ENCODE data around the gene SORBS1. TPM values are rescaled to one million over a fixed set of nuclear protein-coding genes. Genes with fewer than 3 reads are reported as not detected.

The SORBS1 gene
- total RNA-seq, 1 donor from 2014 or later = 16.1 TPM

GRCh38 chr10:95421782-95422181, 139.4 kb downstream of the SORBS1 start:
- Mint-ChIP-seq H3K9me3 (no peaks in the 10 kb centered on the region), H3K36me3 (no peaks in the 10 kb centered on the region), H3K27me3 (ENCODE audit: insufficient read depth, low read depth) (peaks cover 4% of the 10 kb centered on the region), H3K4me1 (peaks cover 15% of the 10 kb centered on the region), H3K27ac (peak overlapping the region; percentile 59), H3K4me3 (no peak overlapping the region)
- H3K27me3 ChIP-seq = no peaks in the 10 kb centered on the region
- H3K4me2 ChIP-seq = no peak overlapping the region
- no peak overlapping the region for H3K4me3 ChIP-seq
- H3K27ac ChIP-seq = no peak overlapping the region
- no peak overlapping the region for H2AFZ ChIP-seq (replicated peaks)
- H3K36me3 ChIP-seq = no peaks in the 10 kb centered on the region
- no peaks in the 10 kb centered on the region for H3F3A ChIP-seq (ENCODE audit: low read depth)
- no peak for TF ChIP-seq CTCF (IDR thresholded peaks at IDR 0.05)
- no peak for TF ChIP-seq EZH2 (IDR thresholded peaks at IDR 0.05)
- no peak for TF ChIP-seq EZH2phosphoT487 (IDR thresholded peaks at IDR 0.05)
- no peaks in the 10 kb centered on the region for H4K20me1 ChIP-seq (ENCODE audit: low read depth)
- DNase-seq (ENCODE audit: low spot score) = no peak
- no peaks in the 10 kb centered on the region for H3K79me2 ChIP-seq (ENCODE audit: low read depth)
- no peak overlapping the region for H3K9ac ChIP-seq
- H3K4me1 ChIP-seq = no peaks in the 10 kb centered on the region
- H3K9me3 ChIP-seq (ENCODE audit: low read depth) = no peaks in the 10 kb centered on the region

- no peaks in the 10 kb centered on the region for H3K36me3 ChIP-seq
- H3K27me3 ChIP-seq = no peaks in the 10 kb centered on the region
- H3K9ac ChIP-seq = no peak overlapping the region
- H3K27ac ChIP-seq = no peak overlapping the region
- H3K27ac Mint-ChIP-seq = no peak overlapping the region
- no peak for TF ChIP-seq EZH2phosphoT487 (IDR thresholded peaks at IDR 0.05)
- no peak overlapping the region for H3K4me2 ChIP-seq
- H3K27me3 Mint-ChIP-seq (ENCODE audit: insufficient read depth, low read depth) = peaks cover 4% of the 10 kb centered on the region
- H3F3A ChIP-seq (ENCODE audit: low read depth) = no peaks in the 10 kb centered on the region
- H3K4me1 ChIP-seq = peaks cover 12% of the 10 kb centered on the region
- H3K4me3 Mint-ChIP-seq = no peak overlapping the region
- no peaks in the 10 kb centered on the region for H4K20me1 ChIP-seq (ENCODE audit: low read depth)
- H3K36me3 Mint-ChIP-seq = peaks cover 3% of the 10 kb centered on the region
- no peak overlapping the region for H3K4me3 ChIP-seq
- no peak overlapping the region for H2AFZ ChIP-seq (replicated peaks)
- peaks cover 29% of the 10 kb centered on the region for H3K4me1 Mint-ChIP-seq
- no peaks in the 10 kb centered on the region for H3K79me2 ChIP-seq (ENCODE audit: low read depth)
- H3K9me3 ChIP-seq (ENCODE audit: low read depth) = no peaks in the 10 kb centered on the region
- no peaks in the 10 kb centered on the region for H3K9me3 Mint-ChIP-seq
- no peak for DNase-seq (ENCODE audit: low spot score)
Observed at GRCh38 chr10:95419399-95419798, 141.8 kb downstream of the SORBS1 start.

GRCh38 chr10:95416973-95417372, 144.2 kb downstream of the SORBS1 start:
- peaks cover 12% of the 10 kb centered on the region for H3K4me1 ChIP-seq
- no peaks in the 10 kb centered on the region for H3K9me3 Mint-ChIP-seq
- H3K4me2 ChIP-seq = no peak overlapping the region
- H3K27ac Mint-ChIP-seq = no peak overlapping the region
- no peak overlapping the region for H3K9ac ChIP-seq
- H3K79me2 ChIP-seq (ENCODE audit: low read depth) = no peaks in the 10 kb centered on the region
- no peak overlapping the region for H3K4me3 ChIP-seq
- peaks cover 7% of the 10 kb centered on the region for H3K36me3 Mint-ChIP-seq
- H3K27me3 ChIP-seq = no peaks in the 10 kb centered on the region
- H3K27ac ChIP-seq = no peak overlapping the region
- no peaks in the 10 kb centered on the region for H3K36me3 ChIP-seq
- H3K27me3 Mint-ChIP-seq (ENCODE audit: insufficient read depth, low read depth) = peaks cover 4% of the 10 kb centered on the region
- no peak overlapping the region for H3K4me3 Mint-ChIP-seq
- H2AFZ ChIP-seq (replicated peaks) = no peak overlapping the region
- no peaks in the 10 kb centered on the region for H4K20me1 ChIP-seq (ENCODE audit: low read depth)
- no peaks in the 10 kb centered on the region for H3F3A ChIP-seq (ENCODE audit: low read depth)
- TF ChIP-seq EZH2phosphoT487 (IDR thresholded peaks at IDR 0.05) (no peak), CTCF (IDR thresholded peaks at IDR 0.05) (no peak), EZH2 (IDR thresholded peaks at IDR 0.05) (no peak)
- H3K4me1 Mint-ChIP-seq = peaks cover 24% of the 10 kb centered on the region
- no peak for DNase-seq (ENCODE audit: low spot score)
- no peaks in the 10 kb centered on the region for H3K9me3 ChIP-seq (ENCODE audit: low read depth)

GRCh38 chr10:95416270-95416669, 144.9 kb downstream of the SORBS1 start:
- TF ChIP-seq EZH2 (IDR thresholded peaks at IDR 0.05) = no peak
- TF ChIP-seq CTCF (IDR thresholded peaks at IDR 0.05) = no peak
- TF ChIP-seq EZH2phosphoT487 (IDR thresholded peaks at IDR 0.05) = no peak
- no peak for DNase-seq (ENCODE audit: low spot score)
- H3K9me3 Mint-ChIP-seq = no peaks in the 10 kb centered on the region
- H3K9me3 ChIP-seq (ENCODE audit: low read depth) = no peaks in the 10 kb centered on the region
- no peaks in the 10 kb centered on the region for H3K36me3 ChIP-seq
- no peaks in the 10 kb centered on the region for H3K79me2 ChIP-seq (ENCODE audit: low read depth)
- no peaks in the 10 kb centered on the region for H3F3A ChIP-seq (ENCODE audit: low read depth)
- H3K4me3 Mint-ChIP-seq = no peak overlapping the region
- H3K27me3 Mint-ChIP-seq (ENCODE audit: insufficient read depth, low read depth) = peaks cover 4% of the 10 kb centered on the region
- no peak overlapping the region for H3K4me3 ChIP-seq
- no peaks in the 10 kb centered on the region for H4K20me1 ChIP-seq (ENCODE audit: low read depth)
- H3K36me3 Mint-ChIP-seq = peaks cover 7% of the 10 kb centered on the region
- no peak overlapping the region for H3K27ac ChIP-seq
- H3K4me1 Mint-ChIP-seq = peaks cover 24% of the 10 kb centered on the region
- no peaks in the 10 kb centered on the region for H3K27me3 ChIP-seq
- peaks cover 12% of the 10 kb centered on the region for H3K4me1 ChIP-seq
- no peak overlapping the region for H3K27ac Mint-ChIP-seq
- no peak overlapping the region for H2AFZ ChIP-seq (replicated peaks)
- H3K9ac ChIP-seq = no peak overlapping the region
- no peak overlapping the region for H3K4me2 ChIP-seq

Data from neural progenitor cell (in vitro differentiated cells).